ENCODE data around the gene PLEKHA6.

The PLEKHA6 gene

DNA sequence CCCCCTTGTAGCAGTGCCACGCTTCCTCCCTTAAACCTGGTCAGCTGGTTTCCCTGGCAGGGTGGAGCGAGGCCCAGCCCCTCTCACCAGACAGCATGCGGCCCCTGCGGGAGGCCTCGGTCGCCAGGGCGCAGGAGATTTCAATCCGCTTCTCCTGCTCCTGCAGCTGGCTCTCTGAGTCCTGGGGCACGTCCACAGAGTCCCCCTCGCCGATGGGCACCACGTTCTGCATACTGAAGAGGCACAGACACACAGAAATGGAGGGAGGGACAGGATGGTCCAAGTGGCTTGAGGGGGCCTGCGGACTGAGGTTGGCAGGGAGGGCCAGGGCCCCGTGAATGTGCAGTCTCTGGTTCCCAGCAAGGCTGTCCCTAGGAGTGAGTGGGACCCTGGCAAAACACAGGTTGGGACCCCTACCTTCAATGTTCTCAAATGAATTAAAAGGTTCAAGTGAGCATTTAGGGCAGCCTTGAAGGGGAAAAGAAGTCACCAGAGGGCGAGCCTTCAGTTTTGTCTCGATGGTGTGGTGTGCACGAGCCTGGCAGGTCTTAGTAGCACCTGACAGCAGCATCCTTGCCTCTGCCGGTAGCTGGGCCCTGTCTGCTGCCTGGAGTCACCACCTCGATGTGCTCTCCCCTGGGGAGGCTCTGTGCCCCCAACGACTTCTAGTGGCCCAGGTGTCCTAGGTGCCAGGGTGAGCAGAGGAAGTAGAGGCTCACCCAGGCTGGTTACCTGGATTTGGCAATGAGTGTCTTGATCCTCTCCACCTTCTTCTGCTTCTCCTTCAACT, 131.5 kb downstream of the PLEKHA6 start:
- no peak for ATAC-seq

DNA sequence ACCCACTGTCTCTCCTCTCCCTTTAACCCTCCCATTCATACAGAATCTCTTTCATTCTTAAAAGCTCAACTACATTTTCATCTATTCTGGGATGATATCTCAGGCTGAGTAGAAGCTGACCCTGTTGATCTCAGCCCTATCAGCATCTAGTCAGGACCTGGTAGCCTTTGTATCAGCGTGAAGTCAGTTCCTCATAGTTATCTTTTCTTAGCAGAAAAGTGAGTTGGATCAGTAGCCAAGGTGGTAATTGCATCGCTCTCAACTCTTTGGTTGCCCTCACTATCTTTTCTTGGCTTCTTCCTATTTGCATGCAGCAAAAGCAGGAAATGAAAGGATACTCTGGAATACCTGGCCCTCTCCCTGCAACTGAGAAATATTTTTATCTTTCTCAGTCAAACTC, 132.4 kb downstream of the PLEKHA6 start:
- ATAC-seq = no peak

DNA sequence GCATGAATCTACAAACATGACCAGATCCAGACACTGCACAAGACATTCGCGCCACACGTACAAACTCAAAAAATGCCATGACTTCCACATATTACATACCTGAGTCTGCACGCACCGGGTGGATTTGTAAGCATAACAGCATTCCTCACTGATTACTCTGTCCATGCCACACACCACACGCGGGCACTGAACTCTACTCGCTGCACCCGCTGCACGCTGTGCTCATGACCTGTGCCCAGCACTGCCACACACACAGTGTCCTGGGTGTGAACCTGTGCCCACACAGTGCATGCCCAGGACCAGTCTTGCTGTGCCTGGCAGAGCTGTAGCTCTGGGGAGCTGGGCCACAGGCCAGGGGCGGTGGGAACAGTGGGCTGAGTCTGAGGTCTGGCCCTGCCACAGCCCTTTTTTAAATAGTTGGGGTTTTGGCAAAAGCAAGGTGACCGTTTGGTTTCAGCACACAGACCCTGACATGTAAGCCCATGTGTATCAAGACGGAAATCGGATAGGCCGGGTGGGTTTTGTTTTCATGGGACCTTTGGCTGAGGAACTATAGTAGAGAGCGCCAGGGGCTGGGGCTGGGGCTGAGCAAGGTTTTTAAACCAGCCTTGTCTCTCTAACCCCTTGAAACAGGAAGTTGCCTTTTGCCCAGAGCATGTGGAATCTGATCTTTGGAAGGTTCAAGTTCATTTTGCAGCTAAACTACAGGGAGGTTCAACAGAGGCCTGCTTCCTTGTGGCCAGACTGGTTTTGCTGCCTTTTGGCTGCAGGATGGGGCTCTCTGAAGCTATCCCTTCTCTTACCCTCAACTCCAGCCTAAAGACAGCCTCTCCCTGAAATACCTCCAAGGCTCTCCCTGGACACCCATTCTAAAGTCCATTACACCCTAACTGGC, 133.6 kb downstream of the PLEKHA6 start:
- no peak for ATAC-seq

DNA sequence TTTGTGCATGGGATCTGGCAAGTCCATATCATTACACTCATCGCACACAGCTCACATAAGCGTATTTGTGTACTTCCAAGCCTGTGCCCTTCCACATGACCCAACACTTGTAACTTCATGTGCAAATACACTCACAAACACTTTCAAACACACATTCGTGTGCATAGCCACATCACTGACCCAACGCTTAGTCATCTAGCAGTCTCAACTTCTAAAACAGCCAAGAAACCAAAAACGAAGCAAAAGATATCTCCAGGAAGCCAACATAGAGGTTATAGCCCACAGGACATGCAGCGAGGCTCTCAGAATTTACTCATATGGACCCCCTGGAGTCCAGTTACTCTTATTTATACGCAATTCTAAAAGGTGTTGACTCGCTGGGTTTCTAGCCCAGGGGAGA, 135.1 kb downstream of the PLEKHA6 start:
- no peak for ATAC-seq

DNA sequence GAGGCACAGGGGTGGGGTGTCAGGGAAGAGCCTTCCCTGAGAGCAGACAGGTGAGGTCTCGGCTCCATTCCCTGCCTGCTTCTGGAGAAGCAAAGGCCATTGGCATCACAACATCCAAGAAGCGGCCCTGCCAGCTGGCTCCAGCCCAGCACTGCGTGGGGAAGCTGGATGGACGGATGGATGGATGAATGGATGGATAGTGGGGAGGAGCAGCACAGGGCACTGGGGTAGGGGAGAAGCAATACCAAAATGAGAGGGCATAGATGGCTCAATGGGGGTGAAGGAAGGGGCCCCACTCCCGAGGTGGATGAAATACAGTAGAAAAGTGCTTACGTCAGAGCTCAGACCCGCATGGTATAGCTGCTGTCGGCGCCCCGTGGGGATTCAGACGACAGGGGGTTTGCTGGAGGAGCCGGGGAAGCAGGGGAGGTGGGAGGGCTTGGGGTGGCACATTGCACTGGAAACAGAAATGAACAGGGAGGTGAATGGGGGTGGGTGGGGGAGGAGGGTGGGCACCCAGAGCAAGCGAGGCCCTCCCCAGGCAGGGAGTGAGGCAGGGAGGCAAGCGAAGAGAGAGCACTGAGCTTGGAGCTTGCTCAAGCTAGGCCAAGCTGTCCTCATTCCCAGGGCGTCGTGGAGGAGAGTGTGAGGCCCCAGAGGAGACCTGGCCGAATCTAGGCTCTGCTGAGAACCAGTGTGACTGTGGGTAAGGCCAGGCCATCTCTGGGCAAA, 136.4 kb downstream of the PLEKHA6 start:
- ATAC-seq = no peak

DNA sequence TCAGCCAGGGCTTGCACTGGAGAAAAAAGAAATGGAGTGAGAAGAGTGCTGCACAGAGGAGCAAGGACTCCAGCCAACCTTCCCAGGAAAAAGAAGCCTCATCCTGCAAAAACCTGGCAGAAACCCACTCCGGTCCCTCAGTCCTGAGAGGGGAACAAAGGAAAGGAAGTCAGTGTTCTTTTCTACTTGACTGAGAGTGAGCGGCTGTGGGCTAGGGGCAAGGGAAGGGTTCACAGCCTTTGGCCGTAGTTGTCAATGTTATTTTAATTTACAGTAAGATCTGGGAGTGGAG, 137.0 kb downstream of the PLEKHA6 start:
- ATAC-seq = no peak

DNA sequence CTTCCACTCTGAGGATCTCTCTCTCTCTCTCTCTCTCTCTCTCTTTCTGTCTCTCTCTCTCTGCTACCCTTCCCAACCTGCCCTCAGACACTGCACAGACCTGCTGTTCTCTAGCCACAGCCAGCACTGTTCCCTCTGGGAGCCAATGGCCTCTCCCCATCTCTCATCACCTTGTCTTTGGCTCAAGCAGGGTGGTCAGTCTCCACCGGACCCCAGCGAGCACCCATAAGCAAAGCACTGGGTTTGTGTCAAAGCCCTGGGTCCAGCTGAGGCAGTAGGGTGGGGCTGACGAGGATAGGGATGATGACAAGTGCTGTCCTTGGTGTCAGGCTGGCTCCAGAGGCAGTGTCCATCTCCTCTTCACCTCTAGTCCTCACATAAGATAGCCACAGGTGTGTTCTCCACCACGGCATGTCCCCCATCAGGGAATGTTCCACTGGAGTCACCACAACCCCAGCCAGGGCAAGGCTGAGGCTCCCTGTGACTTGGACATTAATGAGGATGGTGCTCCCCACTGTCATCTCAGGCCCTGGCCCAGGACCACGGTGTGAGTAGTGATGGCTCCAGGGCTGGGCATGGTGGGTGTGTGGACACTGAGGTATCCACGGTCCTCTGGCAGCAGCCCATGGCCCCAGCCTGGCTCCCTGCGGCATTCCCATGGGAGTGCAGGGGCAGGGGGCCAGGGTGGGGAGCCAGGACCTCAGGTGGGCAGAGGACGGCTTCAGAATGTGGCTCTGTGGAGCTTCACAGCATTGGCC, 137.5 kb downstream of the PLEKHA6 start:
- ATAC-seq = no peak

DNA sequence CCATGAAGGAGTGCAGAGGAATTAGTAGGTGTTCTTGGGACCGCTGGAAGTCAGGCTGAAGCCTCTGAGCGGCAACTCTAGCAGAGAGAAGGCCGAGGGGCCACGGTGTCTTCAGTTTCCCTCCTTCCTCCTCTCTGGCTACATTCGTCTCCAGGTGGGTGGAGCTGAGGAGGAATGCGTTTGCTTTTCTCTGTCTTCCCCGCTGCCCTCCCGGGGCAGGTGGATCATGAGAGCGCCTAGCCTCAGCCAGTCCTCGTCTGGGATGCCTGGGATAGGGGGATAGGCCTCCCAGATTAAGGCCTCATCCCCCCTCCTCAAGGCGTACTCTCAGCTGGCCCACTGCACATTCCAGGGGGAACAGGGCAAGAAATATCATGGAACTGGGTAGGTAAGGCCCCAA, 138.5 kb downstream of the PLEKHA6 start:
- ATAC-seq = no peak

DNA sequence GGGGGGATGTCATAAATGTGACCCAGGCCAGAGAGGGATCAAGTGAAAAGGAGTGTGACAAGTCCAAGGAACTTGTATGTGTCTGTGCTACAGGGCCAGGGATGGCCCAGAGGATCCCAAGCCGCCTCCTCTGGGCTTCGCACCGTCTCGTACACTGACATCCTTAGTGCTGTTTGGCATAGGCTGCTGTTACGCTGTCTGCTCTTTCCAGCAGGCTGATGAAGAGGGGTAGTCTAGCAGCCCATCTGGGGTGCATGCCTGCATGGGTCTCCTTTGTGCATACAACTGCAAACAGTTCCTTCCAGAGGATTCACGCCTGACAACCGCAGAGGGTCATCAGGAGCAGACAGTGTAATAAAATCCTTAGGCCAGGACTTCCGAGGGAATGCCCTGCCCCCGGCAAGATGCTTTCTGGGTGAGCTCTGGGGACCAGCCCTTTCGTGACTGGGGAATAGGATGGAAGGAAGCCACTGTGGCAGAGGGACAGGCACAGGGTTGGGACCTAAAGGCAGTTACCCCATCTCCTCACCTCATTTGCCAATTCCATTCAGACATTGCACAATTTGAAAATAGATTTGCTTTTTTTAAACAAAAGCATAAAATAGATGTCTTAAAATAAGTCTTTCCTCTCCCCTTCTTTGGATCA, 139.6 kb downstream of the PLEKHA6 start:
- ATAC-seq = no peak

DNA sequence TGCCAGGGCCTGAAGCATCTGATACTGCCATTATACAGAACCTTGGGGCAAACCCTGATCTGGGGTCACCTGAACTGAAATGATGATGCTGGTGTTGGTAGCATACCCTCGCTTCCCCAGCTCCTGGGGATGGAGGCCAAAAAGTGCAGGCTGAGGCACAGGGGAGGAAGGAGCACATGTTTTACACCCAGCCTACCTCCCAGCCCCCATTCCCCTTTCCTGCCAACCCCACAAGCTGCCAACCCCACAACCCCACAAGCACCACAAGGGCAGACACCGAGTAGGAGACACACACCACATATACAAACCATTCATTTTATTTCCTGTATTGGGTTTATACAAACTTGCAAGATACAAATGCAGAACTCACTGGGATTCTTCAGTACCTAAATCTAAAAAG, 141.2 kb downstream of the PLEKHA6 start:
- ATAC-seq = no peak

DNA sequence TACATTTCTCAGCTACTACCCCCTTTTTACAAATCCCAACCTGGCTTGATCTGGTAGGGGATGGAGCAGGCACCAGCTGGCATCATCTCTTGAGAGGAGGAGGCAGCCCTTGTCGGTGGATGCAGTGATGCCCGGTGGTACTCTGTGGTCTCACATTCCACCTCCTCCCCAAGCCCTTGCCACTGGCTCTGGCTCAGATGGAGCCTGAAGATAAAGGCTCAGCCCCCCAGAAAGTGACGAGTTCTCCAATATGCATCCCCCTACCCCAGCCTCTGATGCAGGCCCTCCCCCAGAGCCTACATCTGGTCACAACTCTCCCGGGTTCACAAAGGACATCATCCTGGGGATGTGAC, 142.1 kb downstream of the PLEKHA6 start:
- ATAC-seq = no peak

DNA sequence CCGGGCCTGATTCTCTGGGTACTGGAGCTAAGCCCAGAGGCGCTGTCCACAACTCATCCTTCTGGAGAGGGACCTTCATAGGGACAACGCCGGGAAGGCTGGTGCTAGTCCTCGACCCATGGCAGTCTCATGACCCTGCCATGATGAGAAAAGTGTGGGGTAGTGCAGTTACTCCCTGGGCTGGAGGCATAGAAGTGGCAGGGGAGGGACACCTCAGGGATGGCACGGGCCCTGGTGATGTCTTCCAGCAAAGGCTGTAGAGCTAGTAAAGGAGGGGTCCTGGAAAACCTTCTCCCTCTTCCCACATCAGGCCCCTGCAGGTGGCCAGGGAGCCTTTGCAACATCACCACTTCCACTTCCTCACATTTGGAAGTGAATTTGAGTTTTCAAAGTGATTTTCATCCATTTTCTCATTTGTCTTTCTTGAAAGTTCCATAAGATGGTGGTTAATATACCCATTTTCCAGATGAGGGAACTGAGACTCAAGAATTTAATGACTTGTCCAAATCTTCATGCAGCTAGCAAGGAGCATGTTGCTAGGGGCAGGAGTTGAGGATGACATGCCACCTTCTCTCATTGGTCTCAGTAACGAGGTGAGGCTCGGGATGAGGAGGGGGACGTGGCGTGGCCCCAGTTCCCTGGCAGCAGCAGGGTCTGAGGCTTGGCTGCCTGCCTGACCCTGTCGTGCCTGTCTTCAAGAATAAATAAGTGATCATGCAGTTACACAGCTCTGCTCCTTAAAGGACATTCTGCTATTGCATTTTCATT, 142.7 kb downstream of the PLEKHA6 start:
- no peak for ATAC-seq

DNA sequence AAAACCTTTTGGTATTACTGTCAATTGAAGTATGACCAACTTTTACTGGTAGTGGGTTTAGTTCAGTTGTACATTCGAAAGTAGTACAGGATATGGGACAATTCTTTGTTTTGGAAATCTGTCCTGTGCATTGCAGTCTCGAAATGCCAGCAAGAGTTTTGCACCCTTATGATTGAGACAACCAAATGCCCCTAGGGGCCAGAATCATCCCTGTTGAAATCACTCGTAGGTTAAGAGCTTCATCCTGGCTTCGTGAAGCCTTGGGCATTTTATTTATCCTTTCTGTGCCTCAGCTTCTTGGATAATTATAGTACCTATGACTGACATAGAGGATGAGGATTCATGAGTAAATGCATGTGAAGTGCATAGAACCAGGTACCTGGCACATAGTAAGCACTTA, 143.5 kb downstream of the PLEKHA6 start:
- no peak for ATAC-seq

DNA sequence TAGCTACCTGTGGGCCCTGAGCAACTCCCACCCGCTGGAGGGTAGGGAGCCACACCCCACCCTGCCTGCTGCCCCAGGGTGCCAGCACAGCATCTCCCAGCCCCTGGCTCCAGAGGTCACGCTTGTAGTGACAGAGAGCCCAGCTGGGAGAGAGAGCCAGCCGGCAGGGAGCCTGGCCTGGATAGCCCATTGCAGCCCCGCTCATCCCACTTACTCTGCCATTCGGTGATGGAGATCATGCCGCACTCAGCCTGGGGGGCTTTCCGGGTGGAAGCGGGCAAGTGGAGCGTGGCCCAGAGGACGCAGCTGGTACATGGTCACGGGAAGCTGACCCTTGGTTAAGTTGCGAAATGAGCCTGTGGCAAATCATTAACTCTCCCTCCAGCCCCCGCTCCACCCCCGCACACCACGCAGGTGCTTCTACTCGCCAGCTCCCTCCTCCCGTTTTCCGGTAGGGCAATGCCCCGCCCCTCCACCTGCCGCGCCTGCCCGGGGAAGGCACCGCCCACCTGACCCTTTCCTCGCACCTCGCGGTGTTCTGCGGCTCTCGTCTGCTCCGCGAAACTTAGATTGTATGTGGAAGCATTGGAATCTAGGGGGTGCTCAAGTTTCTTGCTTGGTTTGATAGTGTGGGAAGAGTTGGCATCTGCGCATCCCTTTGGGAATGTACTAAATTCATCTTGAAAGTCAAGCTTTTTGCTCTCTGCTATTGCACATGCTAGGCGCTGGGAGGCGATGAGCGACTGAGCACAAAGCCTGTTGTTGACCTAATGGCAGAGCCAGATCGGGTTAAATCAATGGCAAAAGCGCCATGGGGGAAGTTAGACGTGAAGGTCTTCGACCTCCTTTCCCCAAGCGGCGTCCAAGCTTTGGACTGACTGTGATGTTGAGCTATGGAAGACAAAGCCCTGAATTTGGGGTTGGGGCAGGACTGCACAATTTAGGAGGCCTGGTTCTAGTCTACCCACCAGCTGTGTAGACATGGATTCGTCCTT, 145.8 kb downstream of the PLEKHA6 start, which contains the start of gene GOLT1A:
GOLT1A (minus strand) TSS at position 321 of the 995 bp plus-strand sequence; CDS start at position 239, 82 bp downstream.
- peak in 1 of 2 donors; percentile 28 for ATAC-seq

DNA sequence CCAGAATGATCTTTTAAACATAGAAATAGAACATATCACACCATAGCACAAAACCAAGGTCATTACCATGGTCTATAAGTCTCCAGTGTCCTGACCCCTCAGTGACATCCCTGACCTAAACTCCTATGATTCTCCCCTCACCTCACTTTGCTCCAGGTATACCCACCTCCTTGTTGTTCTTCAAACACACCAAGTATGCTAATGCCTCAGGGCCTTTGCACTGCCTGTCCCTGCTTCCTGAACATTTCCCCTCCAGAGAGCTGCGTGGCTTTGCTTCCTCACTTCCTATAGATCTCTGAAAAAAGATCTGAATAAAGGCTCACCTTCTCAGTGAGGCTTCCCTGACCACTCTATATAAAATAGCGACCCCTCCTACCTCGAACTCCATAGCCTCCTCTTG, 147.0 kb downstream of the PLEKHA6 start:
- ATAC-seq = no peak

DNA sequence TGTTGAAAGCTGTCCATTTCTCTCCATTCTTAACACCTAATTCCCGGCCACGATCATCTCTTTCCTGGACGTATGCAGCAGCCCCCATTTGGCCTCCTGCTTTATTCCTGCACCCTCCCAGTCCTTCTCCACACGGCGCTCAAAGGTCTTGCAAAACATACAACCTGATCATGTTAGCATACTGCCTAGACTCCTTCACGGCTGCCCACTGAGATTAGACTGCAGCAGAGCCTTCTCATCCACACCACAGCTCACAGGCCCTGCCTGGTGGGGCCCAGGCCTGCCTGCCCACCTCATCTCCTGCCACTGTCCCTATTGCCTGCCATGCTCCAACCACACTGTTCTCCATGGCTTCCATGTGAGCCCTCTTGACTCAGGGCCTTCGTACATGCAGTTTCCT, 148.7 kb downstream of the PLEKHA6 start:
- no peak for ATAC-seq

DNA sequence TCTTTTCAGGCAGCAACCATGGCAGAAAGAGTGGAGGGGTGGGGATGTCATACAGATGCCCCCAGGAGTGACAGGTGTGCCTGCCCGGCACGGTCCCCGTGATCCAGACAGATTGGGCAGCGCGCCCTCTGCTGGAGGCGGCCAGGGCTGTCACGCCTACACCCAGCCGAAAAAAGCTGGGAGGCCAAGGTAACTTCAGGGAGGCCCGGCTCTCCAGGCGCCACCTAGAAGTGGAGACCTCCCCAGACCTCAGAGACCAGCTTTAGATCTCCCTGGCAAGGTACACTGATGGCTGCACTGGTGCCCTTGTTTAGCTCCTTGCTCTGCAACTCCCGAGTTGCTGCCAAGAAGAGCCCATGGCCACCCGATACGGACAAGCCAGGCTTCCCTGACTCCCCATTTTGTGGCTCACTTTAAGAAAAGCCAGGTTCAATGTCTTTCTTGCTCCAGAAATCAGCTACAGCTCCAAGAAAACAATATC, 152.6 kb downstream of the PLEKHA6 start:
- ATAC-seq = peak; percentile 84 to 88

DNA sequence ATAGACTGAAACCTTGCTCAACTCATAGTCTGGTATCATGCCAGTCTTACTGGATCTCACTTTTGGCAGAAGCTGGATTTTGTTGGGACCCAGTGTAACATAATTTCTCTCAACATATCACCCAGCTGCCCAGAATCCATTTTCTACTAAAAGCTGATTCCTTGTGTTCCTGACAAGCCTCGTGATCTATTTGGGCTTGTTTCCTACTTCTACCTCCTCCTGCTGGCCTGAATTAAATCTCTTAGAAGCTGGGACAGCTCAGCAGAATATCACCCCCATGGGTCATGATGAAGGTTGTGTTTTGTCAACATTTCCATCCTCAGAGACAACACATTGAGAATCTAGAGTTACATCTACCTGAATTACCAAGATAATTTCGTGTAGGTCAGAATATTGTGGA, 153.6 kb downstream of the PLEKHA6 start:
- no peak for ATAC-seq

DNA sequence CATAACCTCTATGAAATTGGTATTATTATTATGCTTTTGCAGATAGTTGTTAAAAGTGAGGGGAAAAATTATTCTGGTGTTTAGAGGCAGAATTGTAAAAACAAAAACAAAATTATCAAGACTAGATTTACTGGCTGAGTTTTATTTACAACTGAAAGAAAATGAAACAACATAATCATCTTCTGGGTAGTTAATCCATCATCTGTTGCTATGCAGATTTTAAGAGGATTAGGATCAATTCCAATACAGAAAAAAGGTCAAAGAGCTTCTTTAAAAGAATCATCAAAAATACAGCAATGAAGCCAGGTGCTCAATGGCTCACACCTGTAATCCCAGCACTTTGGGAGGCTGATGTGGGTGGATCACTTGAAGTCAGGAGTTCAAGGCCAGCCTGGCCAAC, 154.2 kb downstream of the PLEKHA6 start:
- no peak for ATAC-seq

DNA sequence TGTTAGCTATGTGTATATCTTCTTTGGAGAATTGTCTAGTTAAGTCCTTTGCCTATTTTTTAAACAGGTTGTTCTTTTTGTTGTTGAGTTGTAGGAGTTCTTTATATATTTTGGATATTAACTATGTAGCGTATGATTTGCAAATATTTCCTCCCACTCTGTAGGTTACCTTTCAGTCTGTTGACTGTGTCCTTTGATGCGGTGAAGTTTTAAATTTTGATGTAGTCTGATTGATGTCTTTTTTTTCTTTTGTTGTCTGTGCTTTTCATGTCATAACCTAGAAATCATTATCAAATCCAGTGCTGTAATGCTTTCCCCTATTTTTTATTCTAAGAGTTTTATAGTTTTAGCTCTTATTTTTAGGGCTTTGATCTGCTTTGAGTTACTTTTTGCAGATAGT, 154.8 kb downstream of the PLEKHA6 start:
- ATAC-seq = no peak
